ENCODE results near the gene ARHGEF12.

ARHGEF12 gene

GRCh38 chr11:120335908-120336640 is at the start of gene ARHGEF12:
TSS of gene ARHGEF12 (plus strand) at chr11:120336413. CDS start at chr11:120337244, 831 bp downstream.
- DNase-seq = peak; percentile 76

GRCh38 chr11:120288021-120288420 is 48.2 kb upstream of the ARHGEF12 start:
- no peak for DNase-seq

GRCh38 chr11:120289426-120289825 is 46.8 kb upstream of the ARHGEF12 start:
- no peak for DNase-seq

- DNase-seq = no peak
Observed at GRCh38 chr11:120290956-120291355, 45.3 kb upstream of the ARHGEF12 start.

- no peak for DNase-seq
Observed at GRCh38 chr11:120293038-120293800, 43.0 kb upstream of the ARHGEF12 start.

- DNase-seq = no peak
Observed at GRCh38 chr11:120294096-120294495, 42.1 kb upstream of the ARHGEF12 start.

GRCh38 chr11:120295099-120295498 is 41.1 kb upstream of the ARHGEF12 start:
- no peak for DNase-seq

- no peak for DNase-seq
Observed at GRCh38 chr11:120296554-120296953, 39.7 kb upstream of the ARHGEF12 start.

GRCh38 chr11:120298461-120298860 is 37.8 kb upstream of the ARHGEF12 start:
- no peak for DNase-seq

- DNase-seq = peak; percentile 93
Observed at GRCh38 chr11:120302001-120302805, 34.0 kb upstream of the ARHGEF12 start.

GRCh38 chr11:120303004-120303637 is 33.1 kb upstream of the ARHGEF12 start:
- DNase-seq = peak; percentile 76

- no peak for DNase-seq
Observed at GRCh38 chr11:120304526-120304925, 31.7 kb upstream of the ARHGEF12 start.

GRCh38 chr11:120305286-120305685 is 30.9 kb upstream of the ARHGEF12 start:
- no peak for DNase-seq

GRCh38 chr11:120306519-120307242 is 29.5 kb upstream of the ARHGEF12 start:
- no peak for DNase-seq

GRCh38 chr11:120307476-120307875 is 28.7 kb upstream of the ARHGEF12 start:
- no peak for DNase-seq

- no peak for DNase-seq
Observed at GRCh38 chr11:120308081-120308480, 28.1 kb upstream of the ARHGEF12 start.

- DNase-seq = no peak
Observed at GRCh38 chr11:120310870-120311269, 25.3 kb upstream of the ARHGEF12 start.

- DNase-seq = no peak
Observed at GRCh38 chr11:120314861-120315260, 21.4 kb upstream of the ARHGEF12 start.

- DNase-seq = peak; percentile 12
Observed at GRCh38 chr11:120316880-120317688, 19.1 kb upstream of the ARHGEF12 start.

GRCh38 chr11:120317689-120318480 is 18.3 kb upstream of the ARHGEF12 start:
- no peak for DNase-seq
